ENCODE results near the gene C3AR1. TPM values are rescaled to one million over a fixed set of nuclear protein-coding genes. Genes with fewer than 3 reads are reported as not detected.
"Not testable (repeated sequence)": the region's sequence is repeated elsewhere in the genome, so short reads cannot be mapped to it uniquely, and the experiment has no call there.

The C3AR1 gene
- total and polyA plus RNA-seq, 2 of the 13 experiments (the other 11 are each of a cell fraction or from before 2014, with no cell fraction given) = not detected

- TF ChIP-seq SMARCC2 (IDR thresholded peaks at IDR 0.05) = no peak
- no peak for TF ChIP-seq ATF7-NPFF (CRISPR knock-in tag; IDR thresholded peaks at IDR 0.05; ENCODE audit: low read depth)
- TF ChIP-seq TEAD2 (CRISPR knock-in tag; IDR thresholded peaks at IDR 0.05) = no peak
- TF ChIP-seq JUND (CRISPR knock-in tag; IDR thresholded peaks at IDR 0.05) = no peak
- no peak for TF ChIP-seq ISX (CRISPR knock-in tag; conservative IDR thresholded peaks at IDR 0.05)
These were observed 23.6 kb upstream of the C3AR1 start (continued) for GRCh38 chr12:8089716-8090115.

GRCh38 chr12:8089277-8089676, 23.1 kb upstream of the C3AR1 start:
- 98% methylated on average over 11 of the region's 11 CpGs for WGBS (ENCODE audit: low lambda C conversion rate)
- H3K27ac ChIP-seq (ENCODE audit: extremely low read length, insufficient read depth, low read length); intact Hi-C loops (cut with micrococcal nuclease; ENCODE audit: unreplicated experiment); POLR2A ChIA-PET; H3K79me2 ChIP-seq (ENCODE audit: insufficient read depth, low read length); CTCF ChIA-PET (ENCODE audit: low intra/inter-chr PET ratio, low total read pairs); H3K4me2 ChIP-seq (ENCODE audit: low read depth, low read length); H3K4me1 ChIP-seq (ENCODE audit: insufficient read depth, low read length); DNase-seq (ENCODE audit: low spot score); H2AFZ ChIP-seq (ENCODE audit: low read length); H3K9ac ChIP-seq (ENCODE audit: insufficient read depth, low read depth, low read length); in situ Hi-C loops (cut with HindIII; ENCODE audit: extremely low pct_ligation_motif_present, low pct_unique_long_range_greater_than_20kb); H3K9me3 ChIP-seq (ENCODE audit: low read length); H3K27me3 ChIP-seq (ENCODE audit: control insufficient read depth in 1 of 2, insufficient read depth in 2 of 2, low read length in 2 of 2); ATAC-seq; H3K4me3 ChIP-seq (replicated peaks in 1 of 3; ENCODE audit: insufficient read depth in 1 of 3, low read depth in 2 of 3, low read length in 3 of 3); FAIRE-seq; BruUV-seq (replicated peaks); H4K20me1 ChIP-seq (ENCODE audit: insufficient read depth, low read length): not testable (repeated sequence)
- peaks cover 8 to 43% of the 10 kb centered on the region in 2 experiments for H3K36me3 ChIP-seq (replicated peaks in 1 of 2; ENCODE audit: control insufficient read depth in 1 of 2, insufficient read depth in 2 of 2, low read length in 2 of 2)

GRCh38 chr12:8088574-8088973, 22.4 kb upstream of the C3AR1 start:
- ATAC-seq = no peak
- POLR2A ChIA-PET = no interaction called here

More at GRCh38 chr12:8088574-8088973, 22.4 kb upstream of the C3AR1 start:
- H3K27ac ChIP-seq (ENCODE audit: extremely low read length, insufficient read depth, low read length) = no peak overlapping the region
- intact Hi-C loops (cut with micrococcal nuclease; ENCODE audit: unreplicated experiment) (no loop called here), in situ Hi-C loops (cut with HindIII; ENCODE audit: extremely low pct_ligation_motif_present, low pct_unique_long_range_greater_than_20kb) (no loop called here)
- no peak overlapping the region for H2AFZ ChIP-seq (ENCODE audit: low read length)
- peaks cover 13% of the 10 kb centered on the region for H3K79me2 ChIP-seq (ENCODE audit: insufficient read depth, low read length)
- peaks cover 10% of the 10 kb centered on the region for H3K4me1 ChIP-seq (ENCODE audit: insufficient read depth, low read length)
- BruUV-seq (replicated peaks) = no TSS peak
- no peak overlapping the region for H3K9ac ChIP-seq (ENCODE audit: insufficient read depth, low read depth, low read length)
- H3K4me3 ChIP-seq (replicated peaks in 1 of 3; ENCODE audit: insufficient read depth in 1 of 3, low read depth in 2 of 3, low read length in 3 of 3) = no peak overlapping the region
- no peak overlapping the region for H3K4me2 ChIP-seq (ENCODE audit: low read depth, low read length)
- no peak for FAIRE-seq
- no peak for TF ChIP-seq PREB (CRISPR knock-in tag; IDR thresholded peaks at IDR 0.05)
- TF ChIP-seq ATF7-NPFF (CRISPR knock-in tag; IDR thresholded peaks at IDR 0.05; ENCODE audit: low read depth) = no peak
- no peak for TF ChIP-seq ZNF572 (CRISPR knock-in tag; IDR thresholded peaks at IDR 0.05)
- TF ChIP-seq ZSCAN31 (CRISPR knock-in tag; IDR thresholded peaks at IDR 0.05; ENCODE audit: low read depth) = no peak
- no peak for TF ChIP-seq ZSCAN5A (CRISPR knock-in tag; IDR thresholded peaks at IDR 0.05; ENCODE audit: borderline replicate concordance)
- no peak for TF ChIP-seq ZFY (CRISPR knock-in tag; IDR thresholded peaks at IDR 0.05)
- no peak for TF ChIP-seq RAD51 (IDR thresholded peaks at IDR 0.05; ENCODE audit: borderline replicate concordance)
- no peak for TF ChIP-seq HMG20A (CRISPR knock-in tag; IDR thresholded peaks at IDR 0.05; ENCODE audit: borderline replicate concordance)
- no peak for TF ChIP-seq ZBTB38 (CRISPR knock-in tag; IDR thresholded peaks at IDR 0.05)
- no peak for TF ChIP-seq ZFP62 (CRISPR knock-in tag; IDR thresholded peaks at IDR 0.05)
- no peak for TF ChIP-seq PRPF4 (IDR thresholded peaks at IDR 0.05; ENCODE audit: low read depth, low read length, poor library complexity, severe bottlenecking)
- no peak for TF ChIP-seq BHLHE40 (IDR thresholded peaks at IDR 0.05; ENCODE audit: low read length)
- H3K9me3 ChIP-seq (ENCODE audit: low read length) = no peaks in the 10 kb centered on the region
- no peaks in the 10 kb centered on the region for H4K20me1 ChIP-seq (ENCODE audit: insufficient read depth, low read length)
- 97% methylated on average over 3 of the region's 3 CpGs for WGBS (ENCODE audit: low lambda C conversion rate)
- no peak for DNase-seq (ENCODE audit: low spot score)
- peaks cover 8 to 41% of the 10 kb centered on the region in 2 experiments for H3K36me3 ChIP-seq (replicated peaks in 1 of 2; ENCODE audit: control insufficient read depth in 1 of 2, insufficient read depth in 2 of 2, low read length in 2 of 2)
- CTCF ChIA-PET (ENCODE audit: low intra/inter-chr PET ratio, low total read pairs) = no interaction called here
- H3K27me3 ChIP-seq (ENCODE audit: control insufficient read depth in 1 of 2, insufficient read depth in 2 of 2, low read length in 2 of 2) = no peaks in the 10 kb centered on the region

Data from HepG2 (cell line).